Esophagus mucosa (tissue), 1 donor: Measurements from ENCODE around the gene ABCB11. TPM values are rescaled to one million over a fixed set of nuclear protein-coding genes. Genes with fewer than 3 reads are reported as not detected.

ENCODE experiments used
- ATAC-seq: fragments of 200-7000 bp; cut with Tn5 transposase; one replicate; pipeline ENCODE4 v1.9.1; 2020
- total RNA-seq: library from RNA; stranded (reverse); gene quantifications from one replicate; pipeline ENCODE4 v1.2.4, GENCODE V29; 2023
- donor health status: DM: yes; HTN: yes; CAD: no.

The ABCB11 gene
- total RNA-seq, 1 donor from 2014 or later = not detected

DNA sequence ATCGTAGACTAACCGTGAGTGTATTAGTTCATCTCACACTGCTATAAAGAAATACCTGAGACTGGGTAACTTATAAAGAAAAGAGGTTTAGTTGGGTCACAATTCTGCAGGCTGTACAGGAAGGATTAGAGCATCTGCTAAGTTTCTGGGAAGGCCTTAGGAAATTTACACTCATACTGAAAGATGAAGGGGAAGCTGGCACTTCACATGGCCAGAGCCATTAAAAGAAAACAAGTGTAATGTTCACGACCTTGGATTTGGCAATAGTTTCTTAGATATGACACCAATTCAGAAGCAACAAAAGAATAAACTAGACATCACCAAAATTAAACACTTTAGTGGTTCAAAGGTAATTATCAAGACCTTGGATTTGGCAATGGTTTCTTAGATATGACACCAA, 23.8 kb downstream of the ABCB11 start:
- no peak for ATAC-seq

DNA sequence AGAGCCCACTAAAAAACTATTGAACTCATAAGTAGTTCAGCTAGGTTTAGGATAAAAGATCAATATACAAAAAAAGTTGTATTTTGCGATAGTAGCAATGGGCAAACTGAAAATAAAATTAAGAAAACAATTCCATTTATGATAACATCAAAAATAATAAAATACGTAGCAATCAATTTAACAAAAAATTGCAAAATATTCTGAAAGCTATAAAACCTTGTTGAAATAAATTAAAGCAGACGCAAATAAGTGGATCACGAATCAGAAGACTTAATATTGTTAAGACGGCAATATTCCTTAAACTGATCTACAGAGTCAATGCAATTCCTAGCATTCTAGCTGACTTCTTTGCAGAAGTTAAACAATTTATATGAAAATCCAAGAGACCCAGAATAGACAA, 24.5 kb downstream of the ABCB11 start:
- no peak for ATAC-seq

DNA sequence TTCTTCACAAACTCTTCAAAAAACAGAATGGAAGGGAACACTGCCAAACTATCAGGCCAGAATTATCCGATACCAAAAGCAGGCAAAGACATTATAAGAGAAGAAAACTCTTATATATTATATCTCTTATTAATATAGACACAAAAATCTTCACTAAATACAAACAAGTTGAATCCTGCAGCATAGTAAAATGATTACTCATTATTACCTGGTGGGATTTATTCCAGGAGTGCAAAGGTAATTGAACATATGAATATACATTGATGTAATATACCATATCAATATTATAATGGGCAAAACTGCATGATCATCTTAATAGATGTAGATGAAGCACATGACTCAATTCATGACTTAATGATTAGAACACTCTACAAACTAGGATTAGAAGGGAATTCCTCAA, 25.1 kb downstream of the ABCB11 start:
- no peak for ATAC-seq

DNA sequence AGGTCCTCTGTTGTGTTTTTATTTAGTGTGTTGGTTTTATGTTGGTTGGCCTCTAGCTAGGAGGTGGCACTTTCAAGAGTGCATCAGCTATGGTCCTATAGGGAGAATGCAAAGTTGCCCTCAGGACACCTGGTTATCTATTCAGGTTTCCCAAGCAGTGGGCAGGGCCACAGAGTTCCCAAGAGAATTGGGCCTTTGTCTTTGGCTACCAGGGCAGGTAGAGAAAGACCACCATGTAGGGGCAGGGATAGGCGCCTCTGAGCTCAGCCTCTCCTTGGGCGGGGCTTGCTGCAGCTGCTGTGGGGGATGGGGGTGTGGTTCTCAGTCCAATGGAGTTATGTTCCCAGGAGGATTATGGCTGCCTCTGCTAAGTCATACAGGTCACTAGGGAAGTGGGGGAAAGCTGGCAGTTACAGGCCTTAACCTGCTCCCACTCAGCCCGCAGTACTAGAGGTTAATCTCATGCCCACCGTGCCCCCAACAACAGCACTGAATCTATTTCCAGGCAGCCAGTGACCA, 26.0 kb downstream of the ABCB11 start:
- ATAC-seq = no peak

DNA sequence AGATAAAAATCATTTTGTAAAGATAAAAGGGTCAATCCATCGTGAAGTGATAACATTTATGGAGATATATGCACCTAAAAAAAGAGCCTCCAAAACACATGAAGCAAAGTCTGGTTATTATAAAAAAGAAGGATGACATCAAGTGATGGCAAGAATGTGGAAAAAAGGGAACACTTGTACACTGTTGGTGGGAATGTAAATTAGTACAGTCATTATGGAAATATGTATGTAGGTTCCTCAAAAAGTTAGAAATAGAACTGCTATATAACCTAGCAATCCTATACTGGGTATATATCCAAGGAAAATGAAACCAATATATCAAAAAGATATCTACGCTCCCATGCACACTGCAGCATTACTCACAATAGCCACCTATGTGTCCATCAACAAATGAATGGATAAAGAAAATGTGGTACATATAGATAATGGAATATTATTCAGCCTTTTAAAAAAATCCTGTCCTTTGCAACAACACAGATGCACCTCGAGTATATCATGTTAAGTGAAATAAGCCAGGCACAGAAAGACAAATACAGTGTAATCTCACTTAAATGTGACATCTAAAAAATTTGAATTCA, 28.9 kb downstream of the ABCB11 start:
- ATAC-seq = no peak

DNA sequence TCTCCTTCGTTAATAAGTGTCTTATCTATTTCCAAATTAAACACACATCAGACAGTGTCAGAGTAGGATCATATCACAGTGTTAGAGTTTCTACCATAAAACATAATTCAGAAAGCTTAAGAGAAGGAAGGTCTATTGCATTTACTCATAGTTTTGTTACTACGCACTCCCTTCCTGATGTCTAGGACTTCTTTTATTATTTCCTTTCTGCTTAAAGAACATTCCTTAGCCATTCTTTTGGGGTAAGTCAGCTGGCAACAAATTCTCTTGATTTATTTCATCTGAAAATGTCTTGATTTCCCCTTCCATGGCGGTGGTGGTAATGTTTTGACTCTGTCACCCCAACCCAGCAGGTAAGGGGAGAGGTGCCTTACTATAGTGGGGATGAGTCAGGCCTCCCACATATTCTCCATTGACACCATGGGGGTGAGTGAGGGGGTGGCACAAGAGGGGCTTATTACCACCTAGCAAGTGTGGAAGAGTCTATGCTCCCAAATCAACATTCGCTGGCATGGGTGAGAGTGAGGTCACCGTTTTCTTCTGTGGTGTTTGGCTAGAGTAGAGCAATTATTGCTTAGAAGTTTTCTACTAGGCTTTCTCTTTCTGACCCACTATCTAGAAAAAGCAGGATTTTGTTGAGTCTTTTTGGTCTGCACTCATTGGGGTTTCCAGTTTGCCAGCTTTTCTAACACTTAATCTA, 29.9 kb downstream of the ABCB11 start:
- no peak for ATAC-seq

DNA sequence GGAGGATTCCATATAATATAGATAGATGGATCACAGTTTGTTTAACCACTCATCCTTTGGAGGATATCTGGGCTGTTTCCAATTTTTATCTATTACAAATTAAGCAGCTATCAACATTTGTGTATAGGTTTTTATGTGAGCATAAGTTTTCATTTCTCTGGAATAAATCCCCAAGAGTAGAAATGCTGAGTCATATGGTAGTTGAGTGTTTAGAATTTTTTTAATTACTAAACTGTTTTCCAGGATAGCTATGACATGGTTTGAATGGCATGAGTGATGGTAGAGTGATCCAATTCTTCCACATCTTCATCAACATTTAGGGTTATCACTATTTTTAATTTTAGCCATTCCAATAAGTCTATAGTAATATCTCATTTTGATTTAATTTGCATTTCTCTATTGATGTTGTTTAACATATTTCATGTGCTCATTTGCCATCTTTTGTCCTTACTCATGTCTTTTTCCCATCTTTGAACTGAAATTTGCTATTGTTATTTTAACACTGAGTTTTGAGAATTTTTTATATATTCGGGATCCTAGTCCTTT, 31.4 kb downstream of the ABCB11 start:
- ATAC-seq = no peak

DNA sequence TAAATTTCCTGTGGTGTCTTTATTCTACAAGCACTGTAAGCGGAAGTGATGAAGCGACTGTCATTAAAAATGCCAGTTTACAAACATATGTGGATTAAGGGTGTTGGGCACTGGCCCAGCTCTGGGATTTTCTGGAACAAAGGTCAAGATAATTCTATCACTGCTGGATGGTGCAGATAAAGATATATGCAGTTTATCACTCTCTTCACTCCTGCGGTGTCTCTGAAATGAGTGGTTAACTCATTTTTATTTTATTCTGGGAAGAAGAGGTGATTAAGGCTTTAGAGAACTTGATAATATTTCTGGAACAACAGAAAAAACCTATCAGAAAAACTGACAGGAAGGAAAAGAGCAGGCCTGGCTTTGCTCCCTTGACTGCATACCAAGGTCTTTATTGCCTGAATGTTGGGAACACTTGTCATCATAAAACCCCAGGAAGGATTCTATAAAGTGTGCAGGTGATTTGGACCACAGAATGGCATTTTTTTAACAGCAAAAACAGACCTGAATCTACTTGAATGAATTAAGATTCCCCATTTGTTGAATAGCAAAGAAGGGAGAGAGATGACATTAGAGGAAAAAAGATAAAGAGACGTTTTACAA, 32.4 kb downstream of the ABCB11 start:
- ATAC-seq = no peak

DNA sequence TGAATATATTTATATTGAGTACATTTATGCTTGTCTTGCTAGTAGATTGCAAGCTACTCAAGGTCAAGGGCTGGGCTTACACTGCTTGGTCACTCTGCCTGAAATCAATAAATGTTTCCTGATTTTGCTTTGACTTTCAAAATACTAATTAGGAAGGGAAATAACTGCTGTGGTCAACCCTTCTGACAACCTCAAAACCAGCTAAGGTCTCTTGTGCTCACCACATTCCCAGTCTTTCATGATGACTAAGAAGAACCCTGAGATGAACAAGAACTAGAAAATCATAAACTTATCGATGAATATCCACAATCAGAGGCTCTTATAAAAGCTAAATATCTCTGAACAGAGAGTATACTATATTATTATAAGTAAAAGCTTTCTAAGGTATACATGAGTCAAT, 33.3 kb downstream of the ABCB11 start:
- ATAC-seq = no peak

DNA sequence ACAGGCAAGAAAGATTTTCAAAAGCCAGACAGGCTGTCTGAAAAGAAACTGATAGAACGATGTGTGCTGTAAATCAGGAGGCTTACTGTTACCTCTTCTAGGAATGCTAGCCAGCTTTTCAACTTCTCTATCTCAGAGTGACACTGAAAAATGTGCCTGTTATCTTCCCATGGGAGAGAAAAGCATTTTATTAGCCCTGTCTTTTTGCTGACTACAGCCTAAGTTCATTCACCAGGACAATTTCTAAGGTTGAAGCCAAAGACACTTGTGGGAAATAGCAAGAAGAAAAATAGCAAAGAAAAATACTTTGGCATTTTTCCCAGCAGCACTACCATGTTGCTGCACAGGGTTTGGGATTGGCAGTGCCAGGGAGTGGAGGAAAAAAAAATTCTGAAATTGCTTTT, 34.0 kb downstream of the ABCB11 start:
- no peak for ATAC-seq

DNA sequence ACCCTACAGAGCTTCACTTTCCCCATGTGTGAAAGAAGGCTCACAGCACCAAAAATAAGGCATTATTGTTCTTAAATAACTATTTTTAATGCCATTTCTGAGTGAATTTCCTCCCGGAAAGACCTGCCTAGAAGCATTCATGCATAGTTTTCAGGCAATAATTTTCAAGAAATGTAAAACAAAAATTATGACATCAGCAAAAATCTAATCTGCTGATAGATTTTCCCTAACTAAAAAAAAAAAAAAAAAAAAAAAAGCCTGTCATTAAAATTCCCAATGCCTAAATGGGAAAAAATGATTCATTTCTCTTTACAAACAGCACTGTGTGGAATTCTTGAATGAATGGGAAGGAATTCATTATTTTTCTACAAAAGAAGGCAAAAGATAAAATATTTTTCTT, 35.4 kb downstream of the ABCB11 start:
- ATAC-seq = no peak

DNA sequence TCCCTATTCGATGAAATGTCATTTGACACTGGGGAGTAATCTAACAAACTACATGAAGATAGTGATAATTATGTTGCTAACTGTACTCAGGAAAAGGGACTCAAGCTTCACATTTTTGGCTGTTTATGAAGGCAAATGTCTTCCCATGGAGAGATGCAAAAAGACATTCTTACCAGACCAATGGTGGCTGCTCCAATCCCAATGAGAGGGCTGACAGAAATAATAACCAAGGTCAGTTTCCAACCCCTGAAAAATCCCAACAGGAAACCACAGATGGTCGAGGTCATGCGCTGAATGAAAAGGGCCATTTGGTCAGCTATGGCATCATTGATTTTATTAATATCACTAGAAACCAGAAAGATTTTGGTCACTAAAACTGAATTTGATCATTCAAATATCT, 37.6 kb downstream of the ABCB11 start:
- ATAC-seq = no peak

DNA sequence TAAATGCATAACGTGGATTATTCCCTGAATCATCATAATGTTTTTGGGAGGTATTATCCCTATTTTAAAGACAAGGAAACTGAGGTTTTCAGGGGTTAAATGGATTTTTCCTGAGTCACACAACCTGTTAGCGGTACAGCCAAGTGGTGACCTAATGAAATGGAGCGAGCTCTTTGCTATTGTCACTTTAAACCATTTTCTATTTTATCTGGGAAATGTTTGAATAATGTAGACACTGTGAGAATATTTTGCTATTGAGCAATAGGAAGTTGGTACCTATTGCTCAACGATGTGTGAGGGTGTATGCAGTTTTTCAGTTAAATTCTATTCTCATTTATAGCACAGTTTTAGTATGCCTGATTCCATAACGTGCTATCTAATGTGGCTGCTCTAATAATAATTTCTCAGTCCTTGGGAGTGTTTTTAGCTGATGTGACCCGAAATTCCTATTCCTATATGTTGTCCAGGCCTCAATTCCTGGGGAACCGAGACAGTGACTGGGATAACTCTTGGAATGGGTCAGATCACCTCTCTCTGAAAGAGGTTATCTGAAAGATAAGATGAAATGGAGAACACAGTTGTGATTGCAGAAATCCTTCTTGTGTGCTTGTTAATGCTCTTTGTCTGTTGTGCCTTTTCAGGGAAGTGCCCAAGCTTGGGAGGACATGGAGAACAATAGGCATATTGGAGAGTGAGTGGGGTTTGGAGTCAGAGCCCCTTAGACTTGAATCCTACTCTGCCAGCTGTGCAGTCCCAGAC, 38.4 kb downstream of the ABCB11 start:
- ATAC-seq = peak; percentile 71

DNA sequence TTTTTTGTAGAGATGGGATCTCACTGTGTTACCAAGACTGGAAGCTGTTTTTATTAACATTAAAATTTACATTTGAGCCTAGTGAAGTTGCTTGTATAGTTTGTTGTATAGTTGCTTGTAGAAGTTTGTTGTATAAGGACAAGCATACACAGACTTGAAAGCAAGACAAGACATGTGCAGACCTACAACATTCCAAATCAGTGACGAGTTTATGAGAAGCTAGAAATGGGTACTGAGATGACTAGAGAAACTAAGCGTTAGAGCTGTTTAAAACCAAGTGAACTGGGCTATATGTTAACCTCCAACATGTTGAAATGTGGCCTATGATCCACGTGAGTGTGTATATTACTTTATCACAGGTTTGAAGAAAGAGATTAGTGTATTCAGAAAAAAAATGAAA, 39.1 kb downstream of the ABCB11 start:
- ATAC-seq = peak; percentile 96

DNA sequence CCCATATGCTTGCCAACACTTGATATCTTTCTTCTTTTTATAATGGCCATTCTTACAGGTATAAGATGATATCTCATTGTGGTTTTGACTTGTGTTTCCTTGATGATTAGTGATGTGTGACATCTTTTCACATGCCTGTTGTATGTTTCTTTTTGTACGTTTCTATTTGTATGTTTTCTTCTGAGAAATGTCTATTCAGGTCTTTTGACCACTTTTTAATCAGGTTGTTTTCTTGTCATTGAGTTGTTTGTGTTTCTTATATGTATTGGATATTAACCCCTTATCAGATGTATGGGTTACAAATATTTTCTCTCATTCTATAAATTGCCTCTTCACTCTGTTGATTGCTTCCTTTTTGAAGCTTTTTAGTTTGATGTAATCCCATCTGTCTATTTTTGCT, 42.4 kb downstream of the ABCB11 start:
- ATAC-seq = no peak

DNA sequence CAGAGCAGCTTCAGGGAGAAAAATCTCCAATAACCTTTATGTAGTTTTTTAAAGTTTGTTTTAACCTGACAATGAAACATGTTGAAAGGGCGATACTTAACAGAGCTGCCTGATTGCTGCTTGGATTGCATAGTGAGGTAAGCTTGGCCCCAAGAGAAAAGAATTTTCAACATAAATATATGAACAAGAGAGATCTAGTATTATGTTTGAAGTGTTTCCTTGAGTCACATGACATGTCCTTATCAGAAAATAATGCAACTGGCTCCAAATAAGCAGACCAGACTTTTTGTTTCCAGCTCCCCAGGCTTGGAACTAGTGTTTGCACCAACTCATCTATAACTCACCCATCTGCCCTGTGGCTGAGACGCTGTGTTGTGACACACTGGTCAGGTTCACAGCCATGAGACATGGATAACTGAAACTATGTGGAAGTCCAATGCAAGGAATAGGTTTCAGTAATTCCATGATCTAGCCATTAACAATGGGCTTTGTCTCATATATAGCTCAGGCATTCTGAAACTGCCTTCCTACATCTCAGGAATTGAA, 44.7 kb downstream of the ABCB11 start:
- ATAC-seq = no peak

DNA sequence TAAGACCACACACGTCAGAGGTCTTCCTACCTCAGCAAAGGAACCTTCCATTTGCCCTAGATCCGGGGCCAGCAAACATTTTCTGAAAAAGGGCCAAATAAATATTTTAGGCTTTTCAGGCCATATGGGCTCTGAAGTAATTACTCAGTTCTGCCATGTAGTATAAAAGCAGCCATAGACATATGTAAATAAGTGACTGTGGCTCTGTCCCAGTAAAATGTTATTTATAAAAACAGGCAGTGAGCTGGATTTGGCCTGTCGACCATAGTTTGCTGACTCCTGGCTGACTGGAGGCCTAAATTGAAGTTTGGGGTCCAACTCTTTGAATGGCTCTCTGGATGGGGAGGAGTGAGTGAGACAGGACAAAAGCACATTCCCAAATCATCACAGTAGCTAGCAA, 49.5 kb downstream of the ABCB11 start:
- no peak for ATAC-seq

DNA sequence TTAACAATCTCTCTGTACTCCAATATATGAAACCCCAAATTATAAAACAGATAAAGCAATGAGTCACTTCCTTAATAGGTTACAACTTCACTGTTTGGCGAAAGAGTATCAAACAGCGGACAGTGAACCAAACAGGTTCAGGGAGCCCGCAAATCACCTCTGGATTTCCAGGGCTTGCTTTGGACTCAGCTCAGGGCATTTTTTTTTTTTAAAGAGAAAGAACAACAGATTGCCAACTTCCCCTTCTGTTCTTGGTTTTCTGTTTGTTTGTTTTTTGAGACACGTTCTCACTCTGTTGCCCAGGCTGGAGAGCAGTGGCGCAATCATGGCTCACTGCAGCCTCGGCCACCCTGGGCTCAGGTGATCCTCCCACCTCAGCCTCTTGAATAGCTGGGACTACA, 52.7 kb downstream of the ABCB11 start:
- peak; percentile 17 for ATAC-seq

DNA sequence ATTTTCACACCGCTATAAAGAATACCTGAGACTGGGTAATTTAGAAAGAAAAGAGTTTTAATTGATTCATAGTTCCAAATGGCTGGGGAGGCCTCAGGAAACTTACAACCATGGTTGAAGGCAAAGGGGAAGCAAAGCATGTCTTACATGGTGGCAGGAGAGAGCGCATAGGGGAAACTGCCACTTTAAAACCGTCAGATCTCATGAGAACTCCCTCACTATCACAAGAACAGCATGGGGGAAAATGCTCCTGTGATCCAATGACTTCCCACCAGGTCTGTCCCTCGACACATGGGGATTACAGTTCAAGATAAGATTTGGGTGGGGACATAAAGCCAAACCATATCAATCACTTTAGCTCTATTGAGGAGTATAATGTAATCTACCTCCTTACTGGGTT, 53.5 kb downstream of the ABCB11 start:
- ATAC-seq = no peak

DNA sequence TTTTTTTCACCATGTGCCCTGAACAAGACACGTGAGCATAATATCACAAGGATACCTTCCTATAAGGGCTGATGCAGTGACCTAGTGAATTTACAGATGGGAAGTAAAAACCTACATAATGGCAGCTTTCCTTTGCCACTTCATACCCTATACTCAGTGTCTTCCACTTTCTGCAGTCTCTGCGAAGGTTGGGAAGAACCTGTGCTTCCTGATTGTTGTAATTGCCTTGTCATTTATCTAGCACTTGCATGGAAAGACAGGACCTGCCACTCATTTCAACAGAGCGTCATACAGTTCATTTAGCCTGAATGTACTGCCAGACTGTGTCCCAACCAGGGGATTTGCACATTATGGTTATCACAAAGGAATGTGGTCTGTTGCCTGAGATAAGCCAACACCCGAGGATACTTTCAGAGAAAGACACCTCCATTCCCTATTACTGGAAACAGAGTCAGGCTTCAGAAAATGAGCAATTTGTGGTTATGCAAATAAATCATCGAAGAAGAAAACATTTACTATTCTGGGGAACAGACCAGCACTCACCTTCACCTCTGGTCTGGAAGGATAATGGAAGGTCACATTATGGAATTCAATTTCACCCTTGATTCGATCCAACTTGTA, 55.0 kb downstream of the ABCB11 start:
- ATAC-seq = no peak

DNA sequence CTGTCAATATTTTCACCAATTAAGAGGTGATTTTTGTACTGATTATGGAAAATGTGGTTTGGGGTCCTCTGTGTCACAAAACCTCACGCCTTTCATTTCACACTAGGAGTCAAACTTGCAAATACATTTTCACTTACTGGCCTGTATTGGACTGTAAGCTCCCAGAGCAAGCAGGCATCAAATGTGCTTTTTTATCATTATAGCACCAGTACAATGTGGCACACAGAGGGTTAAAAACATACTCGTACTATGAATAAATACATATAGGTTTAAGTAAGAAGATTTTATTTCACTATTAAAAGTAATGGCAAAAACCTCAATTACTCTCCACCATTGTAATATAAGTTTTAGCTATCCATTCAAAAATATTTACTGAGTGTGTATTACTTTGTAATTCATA, 56.7 kb downstream of the ABCB11 start:
- ATAC-seq = no peak

DNA sequence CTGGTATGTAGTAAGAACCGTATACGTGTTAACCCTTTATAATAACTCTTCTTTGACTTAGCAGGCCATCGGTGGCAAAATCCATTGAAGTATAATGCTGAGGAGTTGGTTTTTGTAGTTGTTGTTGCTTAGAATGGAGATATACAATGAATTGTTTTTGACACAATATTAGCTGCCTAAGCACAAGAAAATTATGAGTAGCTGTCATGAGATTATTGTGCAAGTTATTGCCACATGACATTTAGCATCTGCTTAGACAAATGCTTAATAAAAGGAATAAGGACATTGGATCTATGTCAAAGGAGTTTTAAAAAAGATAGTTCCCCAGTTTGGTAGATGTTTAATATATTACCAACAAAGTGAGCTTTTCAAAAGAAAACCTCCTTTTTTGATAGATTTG, 59.9 kb downstream of the ABCB11 start:
- ATAC-seq = no peak
